DND-41 (cell line): ENCODE measurements around the gene NPPC.

ENCODE experiments used
- CTCF ChIP-seq: IDR thresholded peaks from 2 replicates; pipeline ENCODE4 v1.5.1; 2012; ENCODE audit warnings: borderline replicate concordance, low read length, moderate library complexity, mild to moderate bottlenecking; ENCODE audit not compliant: poor library complexity, severe bottlenecking; ENCODE audit errors: extremely low read depth
- EZH2 ChIP-seq: IDR thresholded peaks from 3 replicates; pipeline ENCODE4 v1.6.1; 2012; ENCODE audit warnings: borderline replicate concordance, low read depth, mild to moderate bottlenecking, moderate library complexity, low read length, inconsistent platforms; ENCODE audit not compliant: severe bottlenecking

DNA sequence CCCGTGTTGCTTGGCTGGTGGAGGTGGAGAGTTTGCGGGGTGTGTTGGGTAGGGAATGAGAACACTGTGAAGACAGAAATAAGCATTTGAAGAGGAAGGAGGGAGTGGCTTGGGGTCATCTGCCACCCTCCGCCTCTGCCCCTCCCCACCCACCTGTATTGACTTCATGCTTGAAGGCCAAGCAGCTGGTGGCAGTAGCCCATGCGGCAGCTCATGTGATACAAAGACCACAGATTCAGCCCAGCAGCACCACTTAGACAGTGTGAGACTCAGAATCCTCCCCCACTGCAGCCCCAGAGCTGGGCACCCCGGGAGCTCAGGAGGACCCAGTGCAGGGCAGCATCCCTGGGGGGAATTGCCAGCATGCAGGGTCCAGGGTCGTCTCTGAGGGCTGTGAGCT lies 15.4 kb downstream of the NPPC start:
- TF ChIP-seq EZH2 (no peak), CTCF (no peak)
